Iris pigment epithelial cell (primary cell): Measurements from ENCODE around the gene IPCEF1.
"Not testable (repeated sequence)": the region's sequence is repeated elsewhere in the genome, so short reads cannot be mapped to it uniquely, and the experiment has no call there.

Experiments used
- DNase-seq: peaks from one replicate; pipeline ENCODE4 v3.0.0-alpha.2; 2011; ENCODE audit warnings: low read depth

The IPCEF1 gene

GRCh38 chr6:154331750-154332149 is 24.9 kb downstream of the IPCEF1 start:
- no peak for DNase-seq

GRCh38 chr6:154329350-154330170 is 27.0 kb downstream of the IPCEF1 start:
- no peak for DNase-seq

GRCh38 chr6:154327313-154327712 is 29.3 kb downstream of the IPCEF1 start:
- not testable (repeated sequence) for DNase-seq

- no peak for DNase-seq
These were observed 31.5 kb downstream of the IPCEF1 start for GRCh38 chr6:154325142-154325541.

GRCh38 chr6:154320181-154320580 is 36.4 kb downstream of the IPCEF1 start:
- no peak for DNase-seq

GRCh38 chr6:154319231-154319858 is 37.3 kb downstream of the IPCEF1 start:
- peak; percentile 61 for DNase-seq

- DNase-seq = peak; percentile 25
These were observed 37.9 kb downstream of the IPCEF1 start for GRCh38 chr6:154318721-154319120.

- DNase-seq = no peak
These were observed 40.5 kb downstream of the IPCEF1 start for GRCh38 chr6:154316131-154316530.

GRCh38 chr6:154314084-154314483 is 42.5 kb downstream of the IPCEF1 start:
- DNase-seq = no peak

- DNase-seq = no peak
These were observed 47.6 kb downstream of the IPCEF1 start for GRCh38 chr6:154308986-154309385.

- DNase-seq = no peak
These were observed 48.7 kb downstream of the IPCEF1 start for GRCh38 chr6:154307696-154308425.

GRCh38 chr6:154307147-154307546 is 49.5 kb downstream of the IPCEF1 start:
- DNase-seq = not testable (repeated sequence)

- no peak for DNase-seq
These were observed 49.9 kb downstream of the IPCEF1 start for GRCh38 chr6:154306696-154307095.

- no peak for DNase-seq
These were observed 52.4 kb downstream of the IPCEF1 start for GRCh38 chr6:154304191-154304590.

GRCh38 chr6:154303642-154304041 is 53.0 kb downstream of the IPCEF1 start:
- peak; percentile 17 for DNase-seq

GRCh38 chr6:154301839-154302752 is 54.5 kb downstream of the IPCEF1 start:
- DNase-seq = peak; percentile 84

- DNase-seq = peak; percentile 18
These were observed 55.4 kb downstream of the IPCEF1 start for GRCh38 chr6:154301086-154301625.

- DNase-seq = peak; percentile 48
These were observed 58.3 kb downstream of the IPCEF1 start for GRCh38 chr6:154298297-154298696.

GRCh38 chr6:154297721-154298120 is 58.9 kb downstream of the IPCEF1 start:
- DNase-seq = peak; percentile 14

GRCh38 chr6:154297210-154297609 is 59.4 kb downstream of the IPCEF1 start:
- DNase-seq = no peak

- no peak for DNase-seq
These were observed 60.9 kb downstream of the IPCEF1 start for GRCh38 chr6:154295733-154296132.
